ENCODE results near the gene RAB34.
"Not testable (repeated sequence)": the region's sequence is repeated elsewhere in the genome, so short reads cannot be mapped to it uniquely, and the experiment has no call there.

Gene RAB34

GRCh38 chr17:28737316-28737715 lies 19.6 kb upstream of the RAB34 start:
- peak overlapping the region; percentile 72 for H3K4me3 ChIP-seq (ENCODE audit: low read length)
- no peaks in the 10 kb centered on the region for H3K9me2 ChIP-seq (replicated peaks; ENCODE audit: control insufficient read depth, low read length)
- H3K9me3 ChIP-seq (ENCODE audit: control insufficient read depth, insufficient read depth, low read length), result peaks cover 5% of the 10 kb centered on the region; the same call in 1 of the 2 replicates
- TF ChIP-seq EZH2phosphoT487 (IDR thresholded peaks at IDR 0.05; ENCODE audit: borderline replicate concordance, low read length), result no peak
- TF ChIP-seq, protein P1, sequence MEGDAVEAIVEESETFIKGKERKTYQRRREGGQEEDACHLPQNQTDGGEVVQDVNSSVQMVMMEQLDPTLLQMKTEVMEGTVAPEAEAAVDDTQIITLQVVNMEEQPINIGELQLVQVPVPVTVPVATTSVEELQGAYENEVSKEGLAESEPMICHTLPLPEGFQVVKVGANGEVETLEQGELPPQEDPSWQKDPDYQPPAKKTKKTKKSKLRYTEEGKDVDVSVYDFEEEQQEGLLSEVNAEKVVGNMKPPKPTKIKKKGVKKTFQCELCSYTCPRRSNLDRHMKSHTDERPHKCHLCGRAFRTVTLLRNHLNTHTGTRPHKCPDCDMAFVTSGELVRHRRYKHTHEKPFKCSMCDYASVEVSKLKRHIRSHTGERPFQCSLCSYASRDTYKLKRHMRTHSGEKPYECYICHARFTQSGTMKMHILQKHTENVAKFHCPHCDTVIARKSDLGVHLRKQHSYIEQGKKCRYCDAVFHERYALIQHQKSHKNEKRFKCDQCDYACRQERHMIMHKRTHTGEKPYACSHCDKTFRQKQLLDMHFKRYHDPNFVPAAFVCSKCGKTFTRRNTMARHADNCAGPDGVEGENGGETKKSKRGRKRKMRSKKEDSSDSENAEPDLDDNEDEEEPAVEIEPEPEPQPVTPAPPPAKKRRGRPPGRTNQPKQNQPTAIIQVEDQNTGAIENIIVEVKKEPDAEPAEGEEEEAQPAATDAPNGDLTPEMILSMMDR (IDR thresholded peaks at IDR 0.05; ENCODE audit: low read depth, low read length, poor library complexity, severe bottlenecking), result no peak
- H3K36me3 ChIP-seq (ENCODE audit: control insufficient read depth, low read length), result peaks cover 46% of the 10 kb centered on the region
- H3K4me2 ChIP-seq (ENCODE audit: low read length), result peak overlapping the region; percentile 85
- H3K4me1 ChIP-seq (ENCODE audit: control insufficient read depth, low read length), result peaks cover 53% of the 10 kb centered on the region
- H4K20me1 ChIP-seq (ENCODE audit: control insufficient read depth, insufficient read depth, low read depth, low read length), result no peaks in the 10 kb centered on the region
- peaks cover 29% of the 10 kb centered on the region for H3K79me2 ChIP-seq (ENCODE audit: control insufficient read depth, low read length)
- peak overlapping the region; percentile 90 for H3K27ac ChIP-seq (ENCODE audit: low read depth, low read length)
- peaks cover 24% of the 10 kb centered on the region for H3F3A ChIP-seq (ENCODE audit: control insufficient read depth, insufficient read depth)
- no peaks in the 10 kb centered on the region for H3K27me3 ChIP-seq (ENCODE audit: control insufficient read depth, low read length)

GRCh38 chr17:28735913-28736769 lies 18.5 kb upstream of the RAB34 start:
- H3K27ac ChIP-seq (ENCODE audit: low read depth, low read length); H4K20me1 ChIP-seq (ENCODE audit: control insufficient read depth, insufficient read depth, low read depth, low read length); H3K4me3 ChIP-seq (ENCODE audit: low read length); H3K9me2 ChIP-seq (replicated peaks; ENCODE audit: control insufficient read depth, low read length); H3K27me3 ChIP-seq (ENCODE audit: control insufficient read depth, low read length); H3K9me3 ChIP-seq (ENCODE audit: control insufficient read depth, insufficient read depth, low read length); H3K4me2 ChIP-seq (ENCODE audit: low read length): not testable (repeated sequence)
- peaks cover 41% of the 10 kb centered on the region for H3K4me1 ChIP-seq (ENCODE audit: control insufficient read depth, low read length)
- peaks cover 28% of the 10 kb centered on the region for H3K79me2 ChIP-seq (ENCODE audit: control insufficient read depth, low read length)
- peaks cover 17% of the 10 kb centered on the region for H3F3A ChIP-seq (ENCODE audit: control insufficient read depth, insufficient read depth)
- peaks cover 39% of the 10 kb centered on the region for H3K36me3 ChIP-seq (ENCODE audit: control insufficient read depth, low read length)

DNA sequence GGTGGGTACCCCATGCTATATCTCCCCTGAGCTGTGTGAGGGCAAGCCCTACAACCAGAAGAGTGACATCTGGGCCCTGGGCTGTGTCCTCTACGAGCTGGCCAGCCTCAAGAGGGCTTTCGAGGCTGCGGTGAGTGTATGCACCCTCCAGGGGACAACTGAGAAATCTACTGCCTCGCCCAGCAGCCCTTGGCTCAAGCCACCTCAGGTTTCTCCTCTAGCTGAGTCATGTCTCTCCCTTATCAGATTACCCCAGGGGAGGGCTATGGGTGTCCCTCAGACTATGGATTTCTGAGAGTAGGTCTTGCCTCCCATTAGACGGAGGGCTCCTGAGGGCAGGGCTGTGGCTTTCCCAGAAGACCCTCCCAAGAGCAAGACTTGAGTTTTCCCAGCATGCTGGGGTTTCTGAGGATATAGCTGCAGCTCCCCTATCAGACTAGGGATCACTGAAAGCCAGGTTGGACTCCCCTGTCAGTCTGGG lies 17.6 kb upstream of the RAB34 start:
- H3K27ac ChIP-seq (ENCODE audit: low read depth, low read length), result no peak overlapping the region
- no peaks in the 10 kb centered on the region for H4K20me1 ChIP-seq (ENCODE audit: control insufficient read depth, insufficient read depth, low read depth, low read length)
- no peak overlapping the region for H3K4me3 ChIP-seq (ENCODE audit: low read length)
- H3K36me3 ChIP-seq (ENCODE audit: control insufficient read depth, low read length), result peaks cover 31% of the 10 kb centered on the region
- peaks cover 19% of the 10 kb centered on the region for H3K79me2 ChIP-seq (ENCODE audit: control insufficient read depth, low read length)
- peaks cover 33% of the 10 kb centered on the region for H3K4me1 ChIP-seq (ENCODE audit: control insufficient read depth, low read length)
- peaks cover 5% of the 10 kb centered on the region; the same call in 1 of the 2 replicates for H3K9me3 ChIP-seq (ENCODE audit: control insufficient read depth, insufficient read depth, low read length)
- peaks cover 10% of the 10 kb centered on the region for H3F3A ChIP-seq (ENCODE audit: control insufficient read depth, insufficient read depth)
- TF ChIP-seq, protein P1 (IDR thresholded peaks at IDR 0.05; ENCODE audit: low read depth, low read length, poor library complexity, severe bottlenecking), result no peak
- no peak for TF ChIP-seq EZH2phosphoT487 (IDR thresholded peaks at IDR 0.05; ENCODE audit: borderline replicate concordance, low read length)
- no peak overlapping the region for H3K4me2 ChIP-seq (ENCODE audit: low read length)
- H3K27me3 ChIP-seq (ENCODE audit: control insufficient read depth, low read length), result no peaks in the 10 kb centered on the region
- no peaks in the 10 kb centered on the region for H3K9me2 ChIP-seq (replicated peaks; ENCODE audit: control insufficient read depth, low read length)

- peaks cover 21% of the 10 kb centered on the region for H3K79me2 ChIP-seq (ENCODE audit: control insufficient read depth, low read length)
- peaks cover 30% of the 10 kb centered on the region for H3K36me3 ChIP-seq (ENCODE audit: control insufficient read depth, low read length)
- no peaks in the 10 kb centered on the region for H3K27me3 ChIP-seq (ENCODE audit: control insufficient read depth, low read length)
- no peaks in the 10 kb centered on the region for H4K20me1 ChIP-seq (ENCODE audit: control insufficient read depth, insufficient read depth, low read depth, low read length)
- H3K27ac ChIP-seq (ENCODE audit: low read depth, low read length), result no peak overlapping the region
- H3K4me3 ChIP-seq (ENCODE audit: low read length), result no peak overlapping the region
- H3F3A ChIP-seq (ENCODE audit: control insufficient read depth, insufficient read depth), result peaks cover 10% of the 10 kb centered on the region
- H3K4me1 ChIP-seq (ENCODE audit: control insufficient read depth, low read length), result peaks cover 30% of the 10 kb centered on the region
- H3K9me2 ChIP-seq (replicated peaks; ENCODE audit: control insufficient read depth, low read length), result no peaks in the 10 kb centered on the region
- peaks cover 5% of the 10 kb centered on the region; the same call in 1 of the 2 replicates for H3K9me3 ChIP-seq (ENCODE audit: control insufficient read depth, insufficient read depth, low read length)
- TF ChIP-seq EZH2phosphoT487 (IDR thresholded peaks at IDR 0.05; ENCODE audit: borderline replicate concordance, low read length), result no peak
- TF ChIP-seq, protein P1 (IDR thresholded peaks at IDR 0.05; ENCODE audit: low read depth, low read length, poor library complexity, severe bottlenecking), result no peak
- no peak overlapping the region for H3K4me2 ChIP-seq (ENCODE audit: low read length)
These were observed 17.1 kb upstream of the RAB34 start for GRCh38 chr17:28734712-28735241.
